Spleen (tissue), 11 donors: ENCODE measurements around the gene ADD3. TPM values are rescaled to one million over a fixed set of nuclear protein-coding genes. Genes with fewer than 3 reads are reported as not detected.

Experiments
- DNase-seq: peaks from one replicate; pipeline ENCODE4 v3.0.0-alpha.2; 2020
- H3K27ac ChIP-seq, 8 donors: fragments of 200-600 bp; sonication (generic) in 7 of 8; 1 replicate in 4 of 8; 2 replicates in 4 of 8; pipeline versions ENCODE4 v1.5.0 to v1.8.0; 2016 to 2021; ENCODE audit warnings: inconsistent platforms in 4 of 8, mild to moderate bottlenecking in 4 of 8, moderate library complexity in 1 of 8
- H3K27me3 ChIP-seq, 7 donors: fragments of 200-600 bp; sonication (generic) in 6 of 7; replicated peaks in 1 of 7; 1 replicate in 4 of 7; 2 replicates in 3 of 7; pipeline versions ENCODE4 v1.5.0 to v1.8.0; 2016 to 2021; ENCODE audit warnings: inconsistent platforms in 3 of 7, mild to moderate bottlenecking in 1 of 7
- H3K36me3 ChIP-seq, 6 donors: fragments of 200-600 bp; sonication (generic) in 5 of 6; 1 replicate in 4 of 6; 2 replicates in 2 of 6; pipeline versions ENCODE4 v1.5.0 to v1.8.0; 2016 to 2021; ENCODE audit warnings: inconsistent platforms in 2 of 6
- H3K4me1 ChIP-seq, 6 donors: fragments of 200-600 bp; sonication (generic) in 5 of 6; 1 replicate in 3 of 6; 2 replicates in 3 of 6; pipeline versions ENCODE4 v1.5.0 to v1.8.0; 2016 to 2021; ENCODE audit warnings: inconsistent platforms in 3 of 6
- H3K4me3 ChIP-seq, 8 donors: fragments of 200-600 bp; sonication (generic) in 7 of 8; 1 replicate in 4 of 8; 2 replicates in 4 of 8; pipeline versions ENCODE4 v1.5.0 to v1.8.0; 2016 to 2021; ENCODE audit warnings: inconsistent platforms in 4 of 8, mild to moderate bottlenecking in 4 of 8, moderate library complexity in 2 of 8
- H3K9me3 ChIP-seq, 8 donors: fragments of 200-600 bp; sonication (generic) in 7 of 8; 1 replicate in 4 of 8; 2 replicates in 4 of 8; pipeline versions ENCODE4 v1.5.0 to v1.8.0; 2016 to 2021; ENCODE audit warnings: inconsistent platforms in 4 of 8
- POLR2A ChIP-seq, 3 donors: fragments of 450-650 bp; IDR thresholded peaks; one replicate each; pipeline ENCODE4 v1.5.1; 2017; ENCODE audit warnings: antibody characterized with exemption in 3 of 3, mild to moderate bottlenecking in 1 of 3
- POLR2AphosphoS5 ChIP-seq, 3 donors: sonication (generic); formaldehyde crosslinking; IDR thresholded peaks; one replicate each; pipeline ENCODE4 v1.5.1; 2017; ENCODE audit warnings: antibody characterized with exemption in 3 of 3
- WGBS, 5 donors: extraction: QIAGEN DNeasy Blood & Tissue Kit in 3 of 5; methylation state at CpG; one replicate each; pipeline versions ENCODE4 v1.1.5 to v1.1.7; 2013 to 2018; 5-methylcytosine and 5-hydroxymethylcytosine counted together
- intact Hi-C: fragments of 100-400 bp; cut with DNase I; formaldehyde crosslinking; loops from one replicate; pipeline ENCODE4 v1.15.0; 2023; ENCODE audit warnings: low total_unique reads
- polyA plus RNA-seq, 3 donors: library from polyadenylated mRNA; stranded (reverse); fragments of 200-250 nt; gene quantifications; one replicate each; pipeline ENCODE4 v1.2.1, GENCODE V29; 2013
- total RNA-seq, 7 donors: library from RNA; depleted of rRNA in 3 of 7; stranded (reverse); fragments of >200 nt in 3 of 7; fragmentation: NEBNext Ultra II Directional in 4 of 7; extraction: Animal tissue kit (Norgen Biotek cat#: 25700) in 4 of 7; gene quantifications; one replicate each; pipeline versions ENCODE4 v1.1.0 to v1.2.1, GENCODE V29; 2016 to 2021
- TF ChIP-seq, protein P1 (sequence below), 11 experiments: fragments of 200-600 bp in 7 of 11; fragments of 450-650 bp in 4 of 11; sonication (generic) in 4 of 11; IDR thresholded peaks in 8 of 11; conservative IDR thresholded peaks in 3 of 11; 1 replicate in 7 of 11; 2 replicates in 4 of 11; pipeline versions ENCODE4 v1.4.0 to v1.8.0; 2016 to 2021; ENCODE audit warnings: antibody characterized with exemption in 11 of 11, inconsistent platforms in 4 of 11, mild to moderate bottlenecking in 1 of 11
- donor health status: healthy with polysubstance abuse.
- donor health status: DM: no; HTN: no; CAD: no; lungs with moderate emphysema.
- donor health status: DM: no; HTN: no; CAD: no.
- donor health status: Bipolar disorder and iron deficiency.
- donor health status: healthy.
- donor health status: DM: no; HTN: no; CAD: no.
- donor health status: DM: yes; HTN: yes; CAD: no.

The ADD3 gene
- total and polyA plus RNA-seq, 10 donors, result 35.0 to 155 (median 94.9) TPM

DNA sequence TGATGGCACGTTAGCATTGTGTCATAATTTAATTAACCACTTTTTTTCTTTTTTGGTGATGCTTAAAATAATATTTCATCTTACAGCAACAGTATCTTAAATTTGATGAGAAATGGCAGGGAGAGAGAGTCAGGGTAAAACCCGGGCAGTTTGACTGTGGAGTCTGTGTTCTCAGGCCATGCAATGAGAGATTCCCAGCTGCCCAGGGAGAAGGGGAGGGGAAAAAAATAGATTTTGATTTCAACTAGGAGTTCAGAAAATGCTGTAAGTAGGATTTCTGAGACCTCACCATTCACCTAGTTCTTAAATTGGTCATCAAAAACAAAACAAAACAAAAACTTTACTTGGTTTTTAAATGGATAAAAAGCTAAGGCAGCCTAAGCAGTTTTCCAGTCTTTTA lies 47.1 kb upstream of the ADD3 start:
- Histone ChIP-seq H3K36me3 (no peaks in the 10 kb centered on the region), H3K27me3 (no peaks in the 10 kb centered on the region), H3K27ac (no peak overlapping the region), H3K4me3 (no peak overlapping the region), H3K4me1 (no peaks in the 10 kb centered on the region), H3K9me3 (no peaks in the 10 kb centered on the region)
- intact Hi-C loops, result no loop called here
- no peak for DNase-seq
- 90 to 95% (median 93%) methylated on average over 2 of the region's 2 CpGs for WGBS, 5 donors
- TF ChIP-seq, protein P1, sequence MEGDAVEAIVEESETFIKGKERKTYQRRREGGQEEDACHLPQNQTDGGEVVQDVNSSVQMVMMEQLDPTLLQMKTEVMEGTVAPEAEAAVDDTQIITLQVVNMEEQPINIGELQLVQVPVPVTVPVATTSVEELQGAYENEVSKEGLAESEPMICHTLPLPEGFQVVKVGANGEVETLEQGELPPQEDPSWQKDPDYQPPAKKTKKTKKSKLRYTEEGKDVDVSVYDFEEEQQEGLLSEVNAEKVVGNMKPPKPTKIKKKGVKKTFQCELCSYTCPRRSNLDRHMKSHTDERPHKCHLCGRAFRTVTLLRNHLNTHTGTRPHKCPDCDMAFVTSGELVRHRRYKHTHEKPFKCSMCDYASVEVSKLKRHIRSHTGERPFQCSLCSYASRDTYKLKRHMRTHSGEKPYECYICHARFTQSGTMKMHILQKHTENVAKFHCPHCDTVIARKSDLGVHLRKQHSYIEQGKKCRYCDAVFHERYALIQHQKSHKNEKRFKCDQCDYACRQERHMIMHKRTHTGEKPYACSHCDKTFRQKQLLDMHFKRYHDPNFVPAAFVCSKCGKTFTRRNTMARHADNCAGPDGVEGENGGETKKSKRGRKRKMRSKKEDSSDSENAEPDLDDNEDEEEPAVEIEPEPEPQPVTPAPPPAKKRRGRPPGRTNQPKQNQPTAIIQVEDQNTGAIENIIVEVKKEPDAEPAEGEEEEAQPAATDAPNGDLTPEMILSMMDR (IDR thresholded peaks at IDR 0.05 in 8 of 11, conservative IDR thresholded peaks at IDR 0.05 in 3 of 11), result no peak
- TF ChIP-seq POLR2A (IDR thresholded peaks at IDR 0.05) (no peak), POLR2AphosphoS5 (IDR thresholded peaks at IDR 0.05) (no peak)

DNA sequence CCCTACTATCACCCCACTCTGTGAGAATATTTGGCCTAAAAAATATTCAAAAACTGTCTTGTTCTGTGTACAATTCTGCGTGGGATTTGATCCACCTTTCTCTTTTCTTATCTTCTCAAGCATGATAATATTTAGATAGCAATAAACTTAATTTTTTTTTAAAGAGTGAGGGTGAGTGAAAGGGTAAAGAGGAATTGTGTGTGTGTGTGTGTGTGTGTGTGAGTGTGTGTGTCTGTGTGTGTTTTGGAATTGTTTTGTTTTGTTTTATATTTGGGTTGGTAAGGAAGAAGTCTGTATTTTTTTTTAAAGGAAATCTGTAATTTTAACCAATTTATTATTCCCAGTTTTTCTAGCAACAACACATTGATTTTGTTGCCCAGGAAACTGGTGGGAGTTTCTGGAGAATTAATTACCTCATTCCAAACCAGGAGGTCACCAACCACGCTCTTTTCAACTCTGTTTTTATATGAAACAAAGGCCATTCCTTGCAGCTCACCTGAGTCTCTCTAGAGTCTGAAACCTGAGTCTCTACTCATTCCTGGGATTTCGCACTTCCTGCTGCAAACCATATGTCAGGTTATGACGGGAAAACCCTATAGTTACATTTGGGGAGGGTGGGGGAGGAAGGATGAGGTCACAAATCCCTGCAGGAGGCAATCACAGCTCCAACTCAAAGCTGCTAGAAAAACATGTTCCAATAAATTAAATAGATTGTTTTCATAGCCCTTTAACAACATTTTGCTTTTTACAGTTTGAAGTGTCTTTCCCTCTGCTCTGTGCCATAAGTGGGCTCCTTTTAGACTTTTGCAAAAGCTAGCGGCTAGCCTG lies 46.4 kb upstream of the ADD3 start:
- no peaks in the 10 kb centered on the region for H3K4me1 ChIP-seq
- TF ChIP-seq POLR2A (IDR thresholded peaks at IDR 0.05) (no peak), POLR2AphosphoS5 (IDR thresholded peaks at IDR 0.05) (no peak)
- TF ChIP-seq, protein P1 (IDR thresholded peaks at IDR 0.05 in 8 of 11, conservative IDR thresholded peaks at IDR 0.05 in 3 of 11), result no peak
- no peaks in the 10 kb centered on the region for H3K27me3 ChIP-seq
- intact Hi-C loops, result no loop called here
- H3K4me3 ChIP-seq, result no peak overlapping the region
- no peaks in the 10 kb centered on the region for H3K36me3 ChIP-seq
- no peak overlapping the region for H3K27ac ChIP-seq
- no peak for DNase-seq
- 79 to 89% (median 83%) methylated on average over 5 of the region's 5 CpGs for WGBS, 5 donors
- no peaks in the 10 kb centered on the region for H3K9me3 ChIP-seq

DNA sequence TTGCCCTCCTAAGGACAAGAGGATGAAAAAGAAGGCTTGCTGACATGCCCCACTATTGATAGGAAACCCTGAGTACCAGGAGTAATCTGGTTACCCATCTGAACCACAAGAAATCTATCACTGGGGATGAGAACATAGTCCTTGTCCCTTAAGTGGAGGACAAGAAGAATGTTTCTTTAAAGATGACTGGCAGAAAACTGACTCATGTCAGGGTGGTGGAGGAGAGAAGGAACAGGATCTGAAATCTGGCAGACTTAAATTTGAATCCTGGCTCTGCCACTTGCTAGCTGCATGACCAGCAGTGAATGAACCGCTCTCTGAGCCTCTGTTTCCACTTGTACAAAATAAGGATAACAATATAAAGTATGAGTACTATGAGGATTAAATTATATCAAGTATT lies 45.5 kb upstream of the ADD3 start:
- no peaks in the 10 kb centered on the region for H3K36me3 ChIP-seq
- no peaks in the 10 kb centered on the region for H3K27me3 ChIP-seq
- H3K27ac ChIP-seq, result no peak overlapping the region
- TF ChIP-seq, protein P1 (IDR thresholded peaks at IDR 0.05 in 8 of 11, conservative IDR thresholded peaks at IDR 0.05 in 3 of 11), result no peak
- TF ChIP-seq POLR2AphosphoS5 (IDR thresholded peaks at IDR 0.05), result no peak
- TF ChIP-seq POLR2A (IDR thresholded peaks at IDR 0.05), result no peak
- no peak overlapping the region for H3K4me3 ChIP-seq
- peaks cover 0 to 5% (median 0%) of the 10 kb centered on the region in 6 donors for H3K4me1 ChIP-seq
- DNase-seq, result no peak
- no peaks in the 10 kb centered on the region for H3K9me3 ChIP-seq
- intact Hi-C loops, result no loop called here
- 91 to 100% (median 92%) methylated on average over 1 of the region's 1 CpG for WGBS, 5 donors

DNA sequence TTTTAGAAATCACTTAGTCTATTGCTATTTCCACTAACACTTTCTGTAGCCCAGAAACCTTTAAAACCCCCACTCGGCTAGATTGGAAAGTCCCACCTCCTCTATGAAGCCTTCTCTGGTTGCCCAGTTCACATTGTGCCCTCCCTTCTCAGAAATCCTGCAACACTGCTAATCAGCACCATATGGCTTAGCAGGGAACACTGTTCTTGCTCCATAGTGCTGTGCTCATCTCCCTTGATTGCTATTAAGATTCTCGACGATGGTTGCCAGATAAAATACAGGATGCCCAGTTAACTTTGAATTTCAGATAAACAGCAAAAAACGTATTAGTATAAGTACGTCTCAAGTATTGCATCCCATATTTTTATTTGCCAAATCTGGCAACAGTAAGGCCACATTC lies 44.3 kb upstream of the ADD3 start:
- no peak for DNase-seq
- intact Hi-C loops, result no loop called here
- Histone ChIP-seq H3K27me3 (no peaks in the 10 kb centered on the region), H3K36me3 (no peaks in the 10 kb centered on the region), H3K4me3 (no peak overlapping the region), H3K4me1 (peaks cover 0 to 9% (median 0%) of the 10 kb centered on the region in 6 donors), H3K9me3 (no peaks in the 10 kb centered on the region), H3K27ac (no peak overlapping the region)
- WGBS, 5 donors, result 82 to 93% (median 90%) methylated on average over 5 of the region's 5 CpGs
- no peak for TF ChIP-seq POLR2AphosphoS5 (IDR thresholded peaks at IDR 0.05)
- TF ChIP-seq, protein P1 (IDR thresholded peaks at IDR 0.05 in 8 of 11, conservative IDR thresholded peaks at IDR 0.05 in 3 of 11), result no peak
